Endothelial cell of umbilical vein (primary cell): ENCODE results near the gene MTAP. TPM values are rescaled to one million over a fixed set of nuclear protein-coding genes. Genes with fewer than 3 reads are reported as not detected.

Experiments
- BruUV-seq: library from RNA; stranded (reverse); fragments of 400-500 nt; replicated peaks from 2 replicates; lab custom pipeline; 2021; lab: Mats Ljungman, UMichigan
- CTCF ChIA-PET: fragments of 300-600, 350-600 bp; sonication (Branson Sonifier 250); formaldehyde crosslinking; loops from one replicate; lab custom pipeline; 2021; ENCODE audit warnings: antibody characterized with exemption, inconsistent platforms; lab: Charles Lee
- POLR2A ChIA-PET: fragments of 300-600, 350-600 bp; sonication (Branson Sonifier 250); formaldehyde crosslinking; loops from one replicate; lab custom pipeline; 2021; ENCODE audit warnings: antibody characterized with exemption, inconsistent platforms; lab: Charles Lee
- DNase-seq: peaks from one replicate; pipeline ENCODE4 v3.0.0-alpha.2; 2011; ENCODE audit warnings: low read depth, low spot score
- FAIRE-seq: peaks from 2 replicates; lab custom pipeline; 2011; peaks lifted over from hg19 to GRCh38; lab: Jason Lieb, UNC
- H2AFZ ChIP-seq: 2 replicates; pipeline ENCODE4 v1.6.0; 2012; ENCODE audit warnings: low read depth, low read length, control low read depth, inconsistent platforms
- H3K27ac ChIP-seq: 2 replicates; pipeline ENCODE4 v1.5.1; 2011; ENCODE audit warnings: low read depth, mild to moderate bottlenecking, control low read depth, low read length, moderate library complexity; ENCODE audit not compliant: insufficient read depth
- H3K27me3 ChIP-seq, 2 experiments: 2 replicates each; pipeline versions ENCODE4 v1.6.0 to v1.6.1; 2011; ENCODE audit warnings: low read length in 2 of 2, mixed read lengths in 1 of 2; ENCODE audit not compliant: control insufficient read depth in 2 of 2, insufficient read depth in 2 of 2
- H3K36me3 ChIP-seq, 2 experiments: 2 replicates in 1 of 2; 3 replicates in 1 of 2; pipeline ENCODE4 v1.5.1; 2011; ENCODE audit warnings: low read length in 2 of 2, mild to moderate bottlenecking in 1 of 2, moderate library complexity in 1 of 2; ENCODE audit not compliant: control insufficient read depth in 2 of 2, insufficient read depth in 2 of 2; ENCODE audit errors: extremely low read depth in 1 of 2
- H3K4me1 ChIP-seq: 3 replicates; pipeline ENCODE4 v1.5.1; 2011; ENCODE audit warnings: mild to moderate bottlenecking, low read length; ENCODE audit not compliant: control insufficient read depth, insufficient read depth; ENCODE audit errors: extremely low read depth
- H3K4me2 ChIP-seq: 2 replicates; pipeline ENCODE4 v1.6.1; 2011; ENCODE audit warnings: low read length, control low read depth, mixed read lengths; ENCODE audit not compliant: insufficient read depth
- H3K4me3 ChIP-seq, 3 experiments: fragments of 200-600 bp in 1 of 3; sonication (generic), shearing (Covaris generic) in 1 of 3; replicated peaks in 1 of 3; 2 replicates each; pipeline ENCODE4 v1.5.1; 2011 to 2016; ENCODE audit warnings: control low read depth in 3 of 3, low read length in 3 of 3, mild to moderate bottlenecking in 2 of 3, inconsistent platforms in 1 of 3, low read depth in 1 of 3, moderate library complexity in 1 of 3; ENCODE audit not compliant: insufficient read depth in 1 of 3
- H3K79me2 ChIP-seq: 2 replicates; pipeline ENCODE4 v1.6.0; 2012; ENCODE audit warnings: low read length, inconsistent platforms; ENCODE audit not compliant: control insufficient read depth, insufficient read depth
- H3K9ac ChIP-seq: replicated peaks from 2 replicates; pipeline ENCODE3; 2011; ENCODE audit warnings: low read length, control low read depth; ENCODE audit not compliant: insufficient read depth; ENCODE audit errors: extremely low read depth
- H3K9me1 ChIP-seq: replicated peaks from 3 replicates; pipeline ENCODE4 v1.6.0; 2011; ENCODE audit warnings: mild to moderate bottlenecking, low read length; ENCODE audit not compliant: control insufficient read depth, insufficient read depth; ENCODE audit errors: extremely low read depth
- H3K9me3 ChIP-seq: replicated peaks from 2 replicates; pipeline ENCODE4 v1.5.1; 2012; ENCODE audit warnings: low read length, inconsistent platforms; ENCODE audit not compliant: control insufficient read depth, insufficient read depth
- H4K20me1 ChIP-seq: replicated peaks from 2 replicates; pipeline ENCODE3; 2011; ENCODE audit warnings: mild to moderate bottlenecking, low read length; ENCODE audit not compliant: control insufficient read depth, insufficient read depth; ENCODE audit errors: extremely low read depth
- EZH2 ChIP-seq: IDR thresholded peaks from 2 replicates; pipeline ENCODE4 v1.6.1; 2012; ENCODE audit warnings: borderline replicate concordance, low read depth, mild to moderate bottlenecking, moderate library complexity, low read length, inconsistent platforms; ENCODE audit not compliant: severe bottlenecking
- FOS ChIP-seq: IDR thresholded peaks from 2 replicates; pipeline ENCODE4 v1.6.1; 2011; ENCODE audit warnings: mild to moderate bottlenecking, low read length, moderate library complexity, borderline replicate concordance; ENCODE audit not compliant: insufficient read depth
- GATA2 ChIP-seq: IDR thresholded peaks from 2 replicates; pipeline ENCODE4 v1.7.0; 2011; ENCODE audit warnings: low read depth, mild to moderate bottlenecking, moderate library complexity, mixed read lengths, low read length; ENCODE audit not compliant: insufficient read length, insufficient read depth
- JUN ChIP-seq: IDR thresholded peaks from 2 replicates; pipeline ENCODE4 v1.6.1; 2011; ENCODE audit warnings: borderline replicate concordance, low read depth; ENCODE audit not compliant: insufficient read length, insufficient read depth
- MYC ChIP-seq: IDR thresholded peaks from one replicate; pipeline ENCODE4 v1.6.1; 2011; ENCODE audit warnings: mild to moderate bottlenecking, low read depth, low read length
- POLR2A ChIP-seq: IDR thresholded peaks from 2 replicates; pipeline ENCODE4 v1.6.1; 2012; ENCODE audit warnings: low read depth, mild to moderate bottlenecking, control low read depth, low read length
- POLR2AphosphoS5 ChIP-seq: IDR thresholded peaks from 2 replicates; pipeline ENCODE4 v1.6.1; 2012; ENCODE audit warnings: low read depth, mild to moderate bottlenecking, control low read depth, low read length, moderate library complexity; ENCODE audit not compliant: insufficient read depth
- dilution Hi-C: fragments of 300-500 bp; cut with MboI; formaldehyde crosslinking; loops from one replicate; pipeline ENCODE4 v1.15.0; 2019; ENCODE audit warnings: low sequenced_read_pairs; ENCODE audit not compliant: extremely low pct_ligation_motif_present
- intact Hi-C: fragments of 100-400 bp; cut with micrococcal nuclease; formaldehyde crosslinking; loops from one replicate; pipeline ENCODE4 v1.10.0; 2022
- polyA plus RNA-seq, 4 experiments: library from polyadenylated mRNA; depleted of rRNA in 3 of 4; stranded (reverse) in 3 of 4; unstranded in 1 of 4; fragments of >200 nt; gene quantifications; 2 replicates each; pipeline versions ENCODE4 v1.2.1 to v1.2.3, GENCODE V29; 2011 to 2012; ENCODE audit warnings: missing spikeins in 1 of 4
- total RNA-seq: library from RNA; stranded (reverse); gene quantifications from 2 replicates; pipeline ENCODE4 v1.2.3, GENCODE V29; 2021
- TF ChIP-seq, protein P1 (sequence below): IDR thresholded peaks from 2 replicates; pipeline ENCODE4 v1.6.1; 2011; ENCODE audit not compliant: insufficient read depth, insufficient read length
- TF ChIP-seq, protein P2 (sequence below), 2 donors: IDR thresholded peaks; 1 replicate in 1 of 2; 2 replicates in 1 of 2; pipeline ENCODE4 v1.5.1; 2011; ENCODE audit warnings: low read length in 2 of 2, mild to moderate bottlenecking in 2 of 2, moderate library complexity in 2 of 2, control low read depth in 1 of 2, inconsistent platforms in 1 of 2, low read depth in 1 of 2; ENCODE audit not compliant: insufficient read depth in 1 of 2; ENCODE audit errors: extremely low read depth in 1 of 2

Gene MTAP
- total and polyA plus RNA-seq, 2 donors (not counting 3 experiments of a cell fraction or from before 2014, with no cell fraction given), result 11.3 to 55.1 TPM

DNA sequence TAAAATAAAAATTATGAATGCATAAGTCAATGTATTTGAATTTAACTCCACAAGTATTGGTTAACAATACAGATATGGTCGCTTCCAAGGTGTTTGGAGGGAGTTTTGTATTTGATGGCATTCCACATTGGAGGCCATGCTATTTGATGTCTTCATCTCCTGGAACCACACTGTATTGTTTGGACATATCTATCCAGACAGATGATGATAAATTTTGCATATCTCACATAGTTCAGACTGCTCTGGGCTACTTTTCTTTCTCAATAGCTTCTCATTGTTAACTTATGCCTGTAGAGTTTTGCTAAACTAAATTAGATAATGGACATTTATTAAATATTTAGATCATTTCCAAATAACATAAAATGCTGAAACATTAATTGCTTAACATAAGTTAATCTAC is 133.7 kb downstream of the MTAP start:
- Histone ChIP-seq H4K20me1 (no peaks in the 10 kb centered on the region), H3K4me2 (no peak overlapping the region), H2AFZ (no peak overlapping the region), H3K9ac (no peak overlapping the region), H3K4me3 (no peak overlapping the region), H3K9me3 (no peaks in the 10 kb centered on the region), H3K4me1 (no peaks in the 10 kb centered on the region), H3K9me1 (no peaks in the 10 kb centered on the region), H3K27me3 (no peaks in the 10 kb centered on the region), H3K27ac (no peak overlapping the region), H3K36me3 (no peaks in the 10 kb centered on the region), H3K79me2 (no peaks in the 10 kb centered on the region)
- TF ChIP-seq MYC (no peak), GATA2 (no peak), POLR2AphosphoS5 (no peak), EZH2 (no peak), POLR2A (no peak), FOS (no peak), JUN (no peak)
- TF ChIP-seq, protein P1, sequence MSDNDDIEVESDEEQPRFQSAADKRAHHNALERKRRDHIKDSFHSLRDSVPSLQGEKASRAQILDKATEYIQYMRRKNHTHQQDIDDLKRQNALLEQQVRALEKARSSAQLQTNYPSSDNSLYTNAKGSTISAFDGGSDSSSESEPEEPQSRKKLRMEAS, result no peak
- TF ChIP-seq, protein P2, sequence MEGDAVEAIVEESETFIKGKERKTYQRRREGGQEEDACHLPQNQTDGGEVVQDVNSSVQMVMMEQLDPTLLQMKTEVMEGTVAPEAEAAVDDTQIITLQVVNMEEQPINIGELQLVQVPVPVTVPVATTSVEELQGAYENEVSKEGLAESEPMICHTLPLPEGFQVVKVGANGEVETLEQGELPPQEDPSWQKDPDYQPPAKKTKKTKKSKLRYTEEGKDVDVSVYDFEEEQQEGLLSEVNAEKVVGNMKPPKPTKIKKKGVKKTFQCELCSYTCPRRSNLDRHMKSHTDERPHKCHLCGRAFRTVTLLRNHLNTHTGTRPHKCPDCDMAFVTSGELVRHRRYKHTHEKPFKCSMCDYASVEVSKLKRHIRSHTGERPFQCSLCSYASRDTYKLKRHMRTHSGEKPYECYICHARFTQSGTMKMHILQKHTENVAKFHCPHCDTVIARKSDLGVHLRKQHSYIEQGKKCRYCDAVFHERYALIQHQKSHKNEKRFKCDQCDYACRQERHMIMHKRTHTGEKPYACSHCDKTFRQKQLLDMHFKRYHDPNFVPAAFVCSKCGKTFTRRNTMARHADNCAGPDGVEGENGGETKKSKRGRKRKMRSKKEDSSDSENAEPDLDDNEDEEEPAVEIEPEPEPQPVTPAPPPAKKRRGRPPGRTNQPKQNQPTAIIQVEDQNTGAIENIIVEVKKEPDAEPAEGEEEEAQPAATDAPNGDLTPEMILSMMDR (IDR thresholded peaks at IDR 0.05; ENCODE audit: extremely low read depth in 1 of 2, insufficient read depth in 1 of 2, low read depth in 1 of 2, low read length in 2 of 2), result no peak
- intact Hi-C loops, result no loop called here
- dilution Hi-C loops, result no loop called here
- BruUV-seq, result no TSS peak
- ChIA-PET POLR2A (interaction anchor here (0.6 kb wide), 1 partner anchor 18 kb away, joined by 3 read pairs; no protein-coding TSS in a partner anchor), CTCF (interaction anchor here (0.8 kb wide), 1 partner anchor 12 kb away, joined by 3 read pairs; no protein-coding TSS in a partner anchor)
- DNase-seq (no peak), FAIRE-seq (no peak)
